GM06990 (cell line): Measurements from ENCODE around the gene FRY.

Experiments used
- DNase-seq: peaks from one replicate; pipeline ENCODE4 v3.0.0-alpha.2; 2011; ENCODE audit not compliant: insufficient read length; ENCODE audit errors: extremely low read depth
- H3K27me3 ChIP-seq: replicated peaks from 2 replicates; pipeline ENCODE4 v1.6.0; 2011; ENCODE audit warnings: low read length; ENCODE audit not compliant: control insufficient read depth, insufficient read depth
- H3K36me3 ChIP-seq: 2 replicates; pipeline ENCODE4 v1.5.1; 2011; ENCODE audit warnings: low read length; ENCODE audit not compliant: control insufficient read depth, insufficient read depth
- H3K4me3 ChIP-seq: replicated peaks from 2 replicates; pipeline ENCODE4 v1.5.1; 2011; ENCODE audit warnings: low read depth, mild to moderate bottlenecking, control low read depth, low read length
- TF ChIP-seq, protein P1 (sequence below): IDR thresholded peaks from 2 replicates; pipeline ENCODE4 v1.5.1; 2011; ENCODE audit warnings: low read length, control low read depth, mild to moderate bottlenecking, inconsistent platforms; ENCODE audit not compliant: insufficient read depth, poor library complexity, severe bottlenecking

FRY gene

DNA sequence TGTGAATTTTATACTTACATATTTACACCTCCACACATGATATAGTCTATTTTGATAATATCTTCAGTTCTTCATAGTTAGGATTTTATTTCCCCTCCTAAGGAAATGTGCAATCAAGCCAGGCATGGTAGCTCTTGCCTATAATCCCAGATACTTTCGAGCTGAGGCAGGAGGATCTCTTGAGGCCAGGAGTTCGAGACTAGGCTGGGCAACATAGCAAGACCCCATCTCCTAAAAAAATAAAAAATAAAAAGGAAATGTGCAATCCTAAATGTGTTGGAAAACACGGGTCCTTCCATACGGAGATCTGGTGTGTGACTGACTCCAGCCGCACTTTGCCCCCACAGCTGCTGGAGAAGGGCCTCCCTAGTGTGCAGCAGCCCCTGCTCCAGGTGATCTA, 212.1 kb downstream of the FRY start:
- TF ChIP-seq, protein P1, sequence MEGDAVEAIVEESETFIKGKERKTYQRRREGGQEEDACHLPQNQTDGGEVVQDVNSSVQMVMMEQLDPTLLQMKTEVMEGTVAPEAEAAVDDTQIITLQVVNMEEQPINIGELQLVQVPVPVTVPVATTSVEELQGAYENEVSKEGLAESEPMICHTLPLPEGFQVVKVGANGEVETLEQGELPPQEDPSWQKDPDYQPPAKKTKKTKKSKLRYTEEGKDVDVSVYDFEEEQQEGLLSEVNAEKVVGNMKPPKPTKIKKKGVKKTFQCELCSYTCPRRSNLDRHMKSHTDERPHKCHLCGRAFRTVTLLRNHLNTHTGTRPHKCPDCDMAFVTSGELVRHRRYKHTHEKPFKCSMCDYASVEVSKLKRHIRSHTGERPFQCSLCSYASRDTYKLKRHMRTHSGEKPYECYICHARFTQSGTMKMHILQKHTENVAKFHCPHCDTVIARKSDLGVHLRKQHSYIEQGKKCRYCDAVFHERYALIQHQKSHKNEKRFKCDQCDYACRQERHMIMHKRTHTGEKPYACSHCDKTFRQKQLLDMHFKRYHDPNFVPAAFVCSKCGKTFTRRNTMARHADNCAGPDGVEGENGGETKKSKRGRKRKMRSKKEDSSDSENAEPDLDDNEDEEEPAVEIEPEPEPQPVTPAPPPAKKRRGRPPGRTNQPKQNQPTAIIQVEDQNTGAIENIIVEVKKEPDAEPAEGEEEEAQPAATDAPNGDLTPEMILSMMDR: no peak
- Histone ChIP-seq H3K4me3 (no peak overlapping the region), H3K27me3 (no peaks in the 10 kb centered on the region), H3K36me3 (no peaks in the 10 kb centered on the region)
- DNase-seq: no peak

GRCh38 chr13:32245555-32245954, 214.0 kb downstream of the FRY start:
- DNase-seq: no peak
- TF ChIP-seq, protein P1: no peak
- no peaks in the 10 kb centered on the region for H3K36me3 ChIP-seq
- no peak overlapping the region for H3K4me3 ChIP-seq
- no peaks in the 10 kb centered on the region for H3K27me3 ChIP-seq

DNA sequence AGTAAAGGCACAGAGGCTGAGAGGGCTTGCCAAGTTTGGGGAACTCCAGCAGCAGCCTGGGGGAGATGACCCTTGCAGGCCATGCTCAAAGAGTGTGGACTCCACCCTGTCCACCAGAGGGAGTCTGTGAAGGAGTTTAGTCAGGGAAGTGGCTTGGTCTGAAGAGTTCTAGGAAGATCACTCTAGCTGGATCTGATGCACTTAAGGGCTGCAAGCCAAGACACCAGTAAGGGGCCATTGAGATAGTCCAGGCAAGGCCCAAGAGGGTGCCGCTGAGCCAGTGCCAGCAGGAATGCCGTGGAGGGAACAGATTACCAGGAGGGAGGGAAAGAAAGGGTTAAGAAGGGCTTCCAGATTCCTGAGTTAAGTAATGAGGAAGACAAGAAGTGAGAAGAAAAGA, 214.9 kb downstream of the FRY start:
- Histone ChIP-seq H3K36me3 (no peaks in the 10 kb centered on the region), H3K27me3 (no peaks in the 10 kb centered on the region), H3K4me3 (no peak overlapping the region)
- DNase-seq: peak; percentile 15
- TF ChIP-seq, protein P1: peak; percentile 83

DNA sequence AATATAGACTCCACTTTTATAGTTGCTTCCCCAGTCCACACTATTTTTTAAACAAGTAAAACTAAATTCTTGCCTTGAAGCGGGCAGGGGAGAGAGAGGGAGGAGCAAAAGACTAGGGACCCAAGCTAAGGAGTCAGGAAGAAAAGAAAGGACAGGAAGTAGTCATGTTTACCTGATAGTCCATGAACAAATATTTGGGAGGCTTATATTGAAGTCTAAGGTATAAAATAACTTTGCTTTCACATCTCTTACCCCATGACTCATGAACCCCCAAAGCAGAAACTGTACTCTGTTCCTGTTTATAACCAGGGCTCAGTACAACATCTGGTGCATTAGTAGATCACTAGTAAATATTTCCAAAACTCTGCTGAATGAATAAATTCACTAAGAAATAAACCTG, 216.3 kb downstream of the FRY start:
- TF ChIP-seq, protein P1: no peak
- H3K36me3 ChIP-seq: no peaks in the 10 kb centered on the region
- DNase-seq: no peak

GRCh38 chr13:32248801-32249200, 217.2 kb downstream of the FRY start:
- Histone ChIP-seq H3K27me3 (no peaks in the 10 kb centered on the region), H3K36me3 (no peaks in the 10 kb centered on the region), H3K4me3 (no peak overlapping the region)
- DNase-seq: no peak
- TF ChIP-seq, protein P1: no peak

More for the DNA sequence above, 216.3 kb downstream of the FRY start:
- Histone ChIP-seq H3K4me3 (no peak overlapping the region), H3K27me3 (no peaks in the 10 kb centered on the region)

- TF ChIP-seq, protein P1: no peak
- Histone ChIP-seq H3K36me3 (no peaks in the 10 kb centered on the region), H3K27me3 (no peaks in the 10 kb centered on the region), H3K4me3 (no peak overlapping the region)
- DNase-seq: no peak
Measured at GRCh38 chr13:32252812-32253438, 221.4 kb downstream of the FRY start.
